ENCODE measurements around the gene ARHGEF9.

Gene ARHGEF9

DNA sequence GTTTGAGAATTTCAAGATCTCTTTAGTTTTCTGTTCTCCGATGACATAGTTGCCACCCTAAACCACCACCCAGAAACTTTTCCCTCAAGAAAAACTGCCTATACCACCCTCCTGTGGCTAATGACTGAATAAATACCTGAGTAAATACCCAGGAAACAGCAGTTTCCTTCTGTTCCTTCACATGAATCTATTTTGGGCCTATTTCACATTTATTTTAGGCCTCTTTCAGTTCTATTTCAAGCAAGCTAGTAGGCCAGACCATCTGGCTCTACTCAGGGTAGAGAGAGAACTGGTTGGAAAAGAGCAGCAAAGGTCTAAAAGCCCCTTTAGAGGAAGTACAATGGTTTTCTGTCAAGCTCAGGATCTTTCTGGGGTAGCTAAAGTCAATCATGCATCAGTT, 23.4 kb downstream of the ARHGEF9 start:
- Histone ChIP-seq H3K4me3 (ENCODE audit: low read length) (no peak overlapping the region), H3K36me3 (replicated peaks; ENCODE audit: insufficient read depth, low read length) (no peaks in the 10 kb centered on the region), H2AFZ (ENCODE audit: low read length) (no peak overlapping the region), H3F3A (ENCODE audit: insufficient read depth, low read length) (no peaks in the 10 kb centered on the region), H3K27me3 (replicated peaks; ENCODE audit: insufficient read depth, low read length) (no peaks in the 10 kb centered on the region), H3K4me2 (ENCODE audit: low read depth, low read length) (peak overlapping the region; percentile 41), H3K4me1 (ENCODE audit: low read length) (peaks cover 22% of the 10 kb centered on the region), H4K20me1 (ENCODE audit: insufficient read depth, low read length) (no peaks in the 10 kb centered on the region), H3K9ac (ENCODE audit: low read length) (no peak overlapping the region), H3K9me3 (replicated peaks; ENCODE audit: insufficient read depth, low read length) (no peaks in the 10 kb centered on the region), H3K27ac (ENCODE audit: low read length) (peak overlapping the region; percentile 59), H3K79me2 (ENCODE audit: low read length) (no peaks in the 10 kb centered on the region), H3K9me2 (replicated peaks; ENCODE audit: insufficient read depth, low read length) (no peaks in the 10 kb centered on the region)
- peak; percentile 86 for DNase-seq
- TF ChIP-seq, protein P1, sequence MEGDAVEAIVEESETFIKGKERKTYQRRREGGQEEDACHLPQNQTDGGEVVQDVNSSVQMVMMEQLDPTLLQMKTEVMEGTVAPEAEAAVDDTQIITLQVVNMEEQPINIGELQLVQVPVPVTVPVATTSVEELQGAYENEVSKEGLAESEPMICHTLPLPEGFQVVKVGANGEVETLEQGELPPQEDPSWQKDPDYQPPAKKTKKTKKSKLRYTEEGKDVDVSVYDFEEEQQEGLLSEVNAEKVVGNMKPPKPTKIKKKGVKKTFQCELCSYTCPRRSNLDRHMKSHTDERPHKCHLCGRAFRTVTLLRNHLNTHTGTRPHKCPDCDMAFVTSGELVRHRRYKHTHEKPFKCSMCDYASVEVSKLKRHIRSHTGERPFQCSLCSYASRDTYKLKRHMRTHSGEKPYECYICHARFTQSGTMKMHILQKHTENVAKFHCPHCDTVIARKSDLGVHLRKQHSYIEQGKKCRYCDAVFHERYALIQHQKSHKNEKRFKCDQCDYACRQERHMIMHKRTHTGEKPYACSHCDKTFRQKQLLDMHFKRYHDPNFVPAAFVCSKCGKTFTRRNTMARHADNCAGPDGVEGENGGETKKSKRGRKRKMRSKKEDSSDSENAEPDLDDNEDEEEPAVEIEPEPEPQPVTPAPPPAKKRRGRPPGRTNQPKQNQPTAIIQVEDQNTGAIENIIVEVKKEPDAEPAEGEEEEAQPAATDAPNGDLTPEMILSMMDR (IDR thresholded peaks at IDR 0.05; ENCODE audit: low read length), result peak; percentile 54
- no peak for TF ChIP-seq EZH2 (optimal IDR thresholded peaks at IDR 0.05; ENCODE audit: low read depth, low read length)

DNA sequence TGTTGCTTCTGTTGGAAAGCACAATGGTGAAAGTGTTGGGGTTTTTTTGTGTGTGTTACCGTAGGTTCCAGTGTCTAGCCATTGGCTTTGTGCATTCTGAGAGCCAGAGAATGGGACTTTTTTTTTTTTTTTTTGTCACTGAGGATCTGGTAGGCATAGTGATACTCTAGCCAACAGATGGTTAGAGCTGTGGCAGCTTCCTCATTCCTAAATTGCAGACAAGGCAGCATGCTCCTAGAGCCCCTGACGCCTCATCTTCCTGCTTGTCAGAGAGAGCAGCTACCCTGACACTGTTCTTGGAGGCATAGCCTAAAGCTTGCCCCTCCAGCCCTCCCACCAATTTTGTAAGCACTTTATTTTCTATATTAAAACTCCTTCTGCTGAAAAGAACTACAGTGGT, 27.0 kb downstream of the ARHGEF9 start:
- Histone ChIP-seq H3K4me1 (ENCODE audit: low read length) (peaks cover 28% of the 10 kb centered on the region), H4K20me1 (ENCODE audit: insufficient read depth, low read length) (no peaks in the 10 kb centered on the region), H2AFZ (ENCODE audit: low read length) (no peak overlapping the region), H3K79me2 (ENCODE audit: low read length) (peaks cover 14% of the 10 kb centered on the region), H3K9me3 (replicated peaks; ENCODE audit: insufficient read depth, low read length) (no peaks in the 10 kb centered on the region), H3K9ac (ENCODE audit: low read length) (no peak overlapping the region), H3K4me3 (ENCODE audit: low read length) (no peak overlapping the region), H3K9me2 (replicated peaks; ENCODE audit: insufficient read depth, low read length) (no peaks in the 10 kb centered on the region), H3K27me3 (replicated peaks; ENCODE audit: insufficient read depth, low read length) (no peaks in the 10 kb centered on the region), H3F3A (ENCODE audit: insufficient read depth, low read length) (no peaks in the 10 kb centered on the region), H3K4me2 (ENCODE audit: low read depth, low read length) (no peak overlapping the region), H3K27ac (ENCODE audit: low read length) (no peak overlapping the region), H3K36me3 (replicated peaks; ENCODE audit: insufficient read depth, low read length) (no peaks in the 10 kb centered on the region)
- DNase-seq, result no peak
- TF ChIP-seq, protein P1 (IDR thresholded peaks at IDR 0.05; ENCODE audit: low read length), result no peak
- TF ChIP-seq EZH2 (optimal IDR thresholded peaks at IDR 0.05; ENCODE audit: low read depth, low read length), result no peak
- no peak for TF ChIP-seq EZH2phosphoT487 (IDR thresholded peaks at IDR 0.05; ENCODE audit: low read length)

DNA sequence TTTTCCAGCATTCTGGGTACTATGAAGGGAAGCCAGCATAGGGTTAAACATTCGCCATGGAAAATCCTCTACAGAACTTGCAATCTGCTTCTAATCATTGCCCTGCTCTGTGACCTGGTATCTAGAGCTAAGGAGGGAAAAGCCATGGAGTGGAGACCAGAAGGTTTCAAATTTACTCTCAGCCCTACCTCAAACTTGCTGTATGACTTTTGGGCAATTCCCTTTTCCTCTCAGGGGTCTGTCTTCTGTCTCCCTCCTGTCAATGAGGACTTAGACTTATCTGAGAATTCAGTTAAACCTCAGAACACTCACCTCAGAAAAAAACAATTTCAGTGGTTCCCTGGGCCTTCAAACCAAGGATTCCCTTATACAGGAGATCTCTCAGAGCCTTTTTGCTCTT, 29.1 kb downstream of the ARHGEF9 start:
- Histone ChIP-seq H3K4me3 (ENCODE audit: low read length) (peak overlapping the region; percentile 73), H4K20me1 (ENCODE audit: insufficient read depth, low read length) (no peaks in the 10 kb centered on the region), H3F3A (ENCODE audit: insufficient read depth, low read length) (no peaks in the 10 kb centered on the region), H3K9me3 (replicated peaks; ENCODE audit: insufficient read depth, low read length) (no peaks in the 10 kb centered on the region), H3K27me3 (replicated peaks; ENCODE audit: insufficient read depth, low read length) (no peaks in the 10 kb centered on the region), H3K9me2 (replicated peaks; ENCODE audit: insufficient read depth, low read length) (no peaks in the 10 kb centered on the region), H2AFZ (ENCODE audit: low read length) (no peak overlapping the region), H3K4me2 (ENCODE audit: low read depth, low read length) (peak overlapping the region; percentile 61; the same call in 1 of the 2 replicates), H3K36me3 (replicated peaks; ENCODE audit: insufficient read depth, low read length) (no peaks in the 10 kb centered on the region), H3K79me2 (ENCODE audit: low read length) (peaks cover 24% of the 10 kb centered on the region), H3K9ac (ENCODE audit: low read length) (no peak overlapping the region), H3K27ac (ENCODE audit: low read length) (no peak overlapping the region), H3K4me1 (ENCODE audit: low read length) (peaks cover 14% of the 10 kb centered on the region)
- TF ChIP-seq EZH2phosphoT487 (IDR thresholded peaks at IDR 0.05; ENCODE audit: low read length) (no peak), EZH2 (optimal IDR thresholded peaks at IDR 0.05; ENCODE audit: low read depth, low read length) (no peak)
- TF ChIP-seq, protein P1 (IDR thresholded peaks at IDR 0.05; ENCODE audit: low read length), result no peak
- no peak for DNase-seq
